IPS DF 19.7 (cell line): ENCODE measurements around the gene LRRC8C.

Source experiments
- DNase-seq: peaks from one replicate; pipeline ENCODE4 v3.0.0-alpha.2; 2013; ENCODE audit warnings: low read depth, low spot score

The LRRC8C gene

GRCh38 chr1:89633800-89634625 lies 1.1 kb downstream of the LRRC8C start:
- DNase-seq = no peak

GRCh38 chr1:89635825-89636815 lies 3.2 kb downstream of the LRRC8C start:
- DNase-seq = no peak

DNA sequence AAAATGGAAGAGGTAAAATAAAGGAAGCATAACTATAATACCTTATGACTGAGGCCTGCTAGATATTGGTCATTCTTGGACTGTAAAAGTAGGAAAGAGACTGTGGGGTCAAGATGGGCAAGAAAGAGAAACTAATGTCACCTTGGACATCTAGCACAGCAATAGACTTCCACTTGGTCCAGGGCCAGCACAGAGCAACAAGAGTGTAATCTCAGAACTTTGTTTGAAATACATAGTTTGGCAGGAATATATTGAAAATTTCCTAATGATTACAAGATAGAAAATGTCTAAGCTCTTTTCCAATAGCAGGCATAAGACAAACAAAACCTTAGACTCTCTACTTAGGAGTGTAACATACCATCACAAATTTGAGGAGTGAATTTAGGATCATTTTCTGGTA lies 4.6 kb downstream of the LRRC8C start:
- no peak for DNase-seq

DNA sequence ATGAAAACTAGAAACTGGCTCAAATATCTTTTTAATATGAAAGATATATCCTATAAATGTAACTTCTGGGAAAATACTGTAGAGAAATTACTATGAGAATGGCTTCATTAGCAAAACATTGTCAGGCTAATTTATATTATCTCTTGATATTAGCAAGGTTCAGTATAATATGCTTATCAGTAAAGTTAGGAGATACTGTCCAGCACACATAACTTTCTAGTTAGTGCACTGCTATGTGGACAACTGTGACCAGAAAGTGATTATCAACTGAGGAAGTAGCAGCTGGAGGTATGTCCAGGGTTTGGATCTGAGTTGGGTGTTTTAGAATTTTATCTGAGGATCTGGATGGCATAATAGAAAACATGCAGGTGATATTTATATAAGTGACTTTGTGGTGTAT lies 7.5 kb downstream of the LRRC8C start:
- DNase-seq = no peak

GRCh38 chr1:89641781-89642180 lies 8.9 kb downstream of the LRRC8C start:
- no peak for DNase-seq

- no peak for DNase-seq
Observed at GRCh38 chr1:89643577-89643976, 10.7 kb downstream of the LRRC8C start.

DNA sequence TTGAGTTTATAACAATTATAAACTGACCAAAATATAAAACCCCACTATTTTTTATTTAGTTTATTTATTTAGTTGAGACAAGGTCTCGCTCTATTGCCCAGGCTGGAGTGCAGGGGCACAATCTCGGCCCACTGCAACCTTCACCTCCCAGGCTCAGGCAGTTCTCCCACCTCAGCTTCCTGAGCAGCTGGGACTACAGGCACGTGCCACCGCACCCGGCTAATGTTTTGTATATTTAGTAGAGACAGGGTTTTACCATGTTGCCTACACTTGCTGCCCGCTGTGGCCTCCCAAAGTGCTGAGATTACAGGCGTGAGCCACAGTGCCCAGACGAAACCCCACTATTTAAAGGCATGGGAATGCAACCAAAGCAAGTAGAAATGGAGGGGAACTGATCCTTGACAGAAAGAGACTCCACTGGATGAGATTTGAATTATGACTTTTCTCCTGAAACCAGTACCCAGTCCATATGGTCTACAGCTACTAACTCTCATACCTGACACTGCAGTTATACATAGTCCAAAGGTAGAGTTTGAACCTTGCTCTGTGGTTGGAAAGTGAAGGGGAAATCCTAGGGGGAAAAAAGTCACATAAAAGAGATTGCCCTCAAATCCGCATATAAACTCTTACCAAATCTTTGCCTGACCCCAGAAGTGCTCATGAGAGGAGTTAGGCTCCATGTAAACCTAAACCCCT lies 11.3 kb downstream of the LRRC8C start:
- DNase-seq = no peak

DNA sequence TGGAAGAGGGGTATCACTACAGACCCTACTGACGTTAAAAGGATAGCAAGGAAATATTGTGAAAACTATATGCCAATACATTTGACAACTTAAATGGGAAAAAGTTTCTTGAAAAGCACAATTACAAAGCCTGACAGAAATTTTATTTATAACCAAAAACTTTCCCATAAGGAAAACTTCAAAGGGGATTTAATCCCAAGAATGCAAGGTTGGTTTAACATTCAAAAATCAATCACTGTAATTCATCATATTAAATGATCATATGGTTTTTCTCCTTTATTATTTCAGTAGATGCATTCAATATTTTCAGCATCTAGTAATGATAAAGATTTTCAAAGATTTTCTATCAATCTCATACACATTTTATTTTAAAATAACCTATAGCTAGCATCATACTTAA lies 13.3 kb downstream of the LRRC8C start:
- DNase-seq = no peak

GRCh38 chr1:89649783-89650182 lies 16.9 kb downstream of the LRRC8C start:
- no peak for DNase-seq

DNA sequence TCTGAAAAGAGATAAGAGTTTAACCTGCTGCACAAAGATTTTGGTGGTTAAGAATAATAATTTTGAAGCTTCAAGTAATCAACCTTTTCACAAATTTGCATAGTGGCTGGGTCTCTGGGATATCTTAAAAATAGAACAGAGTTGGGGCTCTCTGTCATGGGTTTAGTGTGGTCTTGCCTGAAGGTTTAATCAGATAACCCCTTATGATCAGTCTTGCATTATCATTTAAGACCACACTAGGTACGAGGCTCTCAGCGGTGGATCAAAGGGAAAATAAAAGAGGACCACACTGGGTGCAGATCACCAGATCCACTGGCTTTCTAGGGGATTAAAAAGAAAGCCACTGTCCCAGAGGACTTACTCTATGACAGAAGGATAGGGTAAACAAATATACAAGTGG lies 19.5 kb downstream of the LRRC8C start:
- no peak for DNase-seq

DNA sequence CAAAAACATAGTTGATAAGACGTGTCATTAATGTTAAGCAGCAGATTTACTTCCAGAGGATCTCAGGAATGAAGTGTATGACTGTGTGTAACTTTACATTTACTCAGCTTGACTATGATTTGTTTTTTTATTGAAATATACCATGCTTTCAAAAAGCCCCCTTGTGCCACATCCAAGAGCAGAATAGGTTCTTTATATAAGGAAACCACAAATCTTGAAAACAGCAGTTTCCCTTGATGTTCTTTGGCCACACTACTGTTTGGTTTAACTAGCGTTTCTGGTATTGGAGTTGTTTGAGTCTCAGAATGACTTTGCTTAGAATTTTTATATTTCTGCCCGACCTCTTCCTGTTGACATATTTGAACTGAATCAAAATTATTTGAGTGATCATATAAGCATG lies 25.0 kb downstream of the LRRC8C start:
- no peak for DNase-seq

GRCh38 chr1:89659322-89660081 lies 26.6 kb downstream of the LRRC8C start:
- no peak for DNase-seq

DNA sequence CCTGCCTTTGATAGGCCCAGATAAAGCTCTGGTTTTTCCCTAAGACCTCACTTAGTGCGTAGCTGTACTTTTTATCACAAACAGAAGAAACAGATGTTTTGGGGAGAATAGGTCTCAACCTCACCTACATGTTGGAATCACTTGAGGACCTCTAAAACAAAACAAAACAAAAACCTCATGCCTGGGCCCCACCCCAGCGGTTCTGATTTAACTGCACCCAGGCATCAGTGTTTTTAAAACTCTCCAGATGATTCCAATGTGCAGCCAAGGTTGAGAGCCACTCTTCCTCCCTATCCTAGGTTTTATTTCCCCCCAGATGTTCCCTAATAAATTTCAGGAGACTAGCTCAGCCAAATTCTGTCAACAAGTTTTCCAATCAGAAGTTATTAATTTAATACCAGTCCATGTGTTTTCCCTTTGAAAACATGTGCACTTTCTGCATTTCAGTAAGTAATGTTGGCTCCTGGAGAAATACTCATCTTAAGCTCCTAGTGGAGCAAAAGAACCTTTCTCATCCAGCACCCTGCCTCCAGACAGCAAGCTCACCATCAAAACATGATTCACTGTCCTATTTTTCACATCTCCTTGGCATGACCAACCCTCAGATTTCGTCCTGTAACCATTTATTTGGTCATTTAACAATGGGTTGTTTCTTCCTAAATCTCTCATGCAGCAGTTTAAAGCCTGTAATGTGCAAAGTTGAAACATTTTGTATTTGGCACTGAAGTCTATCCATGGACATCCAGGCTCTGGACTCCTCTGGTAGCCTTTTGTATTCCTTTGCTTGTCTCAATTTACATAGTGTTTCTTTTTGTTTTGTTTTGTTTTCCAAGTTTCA lies 27.5 kb downstream of the LRRC8C start:
- no peak for DNase-seq

DNA sequence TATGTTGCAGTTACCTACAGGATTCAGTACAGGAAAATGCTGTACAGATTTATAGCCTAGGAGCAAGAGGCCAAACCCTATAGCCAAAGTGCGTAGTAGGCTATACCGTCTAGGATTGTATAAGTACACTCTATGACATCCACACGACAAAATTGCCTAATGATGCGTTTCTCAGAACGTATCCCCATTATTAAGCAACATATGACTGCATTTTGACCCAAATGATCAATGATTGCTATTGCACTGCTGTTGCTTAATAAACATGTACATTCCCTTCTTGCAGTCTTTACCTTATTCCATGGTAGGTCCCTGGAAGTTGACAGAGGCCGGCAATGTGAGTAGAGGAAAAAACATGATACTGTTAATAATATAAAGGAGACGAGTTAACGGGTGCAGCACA lies 33.0 kb downstream of the LRRC8C start:
- DNase-seq = no peak

DNA sequence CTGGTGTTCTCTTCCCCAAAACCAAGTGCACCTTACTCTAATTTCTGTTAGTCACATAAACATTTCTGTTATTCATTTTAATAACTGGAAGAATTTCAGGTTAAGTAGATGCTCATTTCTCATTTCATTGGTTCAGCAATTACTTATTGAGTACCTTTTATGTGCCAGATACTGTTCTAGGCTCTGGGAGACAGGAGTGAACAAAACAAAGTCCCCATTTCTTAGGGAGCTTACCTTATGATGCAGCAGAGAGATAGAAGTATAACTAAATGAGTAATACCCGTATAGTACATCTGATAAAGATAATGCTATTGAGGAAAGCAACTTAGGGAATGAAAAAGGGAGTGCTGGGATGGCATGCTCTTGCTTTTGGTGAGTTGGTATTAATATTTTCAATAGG lies 33.7 kb downstream of the LRRC8C start:
- DNase-seq = no peak

- DNase-seq = no peak
Observed at GRCh38 chr1:89667691-89668090, 34.8 kb downstream of the LRRC8C start.

GRCh38 chr1:89668961-89669360 lies 36.0 kb downstream of the LRRC8C start:
- DNase-seq = no peak

DNA sequence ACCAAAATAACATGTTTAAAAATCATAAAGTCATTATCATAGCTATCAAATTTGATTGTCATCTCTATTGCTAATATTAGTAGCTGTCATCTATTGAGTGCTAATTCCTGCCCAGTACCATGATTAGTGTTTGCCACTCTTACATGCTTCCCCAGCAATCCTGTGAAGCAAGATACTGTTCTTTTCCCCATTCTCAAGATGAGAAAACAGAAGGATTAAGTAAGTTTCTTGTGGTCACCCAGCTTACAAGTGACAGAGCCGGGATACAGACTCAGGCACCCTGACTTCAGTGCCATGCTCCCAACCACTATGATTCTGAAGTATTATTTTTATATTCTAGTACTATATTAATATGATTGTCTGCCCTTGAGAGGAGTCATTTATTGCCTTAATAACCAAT lies 36.5 kb downstream of the LRRC8C start:
- no peak for DNase-seq

GRCh38 chr1:89670163-89670562 lies 37.2 kb downstream of the LRRC8C start:
- DNase-seq = no peak

GRCh38 chr1:89670711-89671110 lies 37.8 kb downstream of the LRRC8C start:
- DNase-seq = no peak
